ENCODE data around the gene MOG.

Gene MOG

GRCh38 chr6:29641430-29642148 lies 15.3 kb upstream of the MOG start:
- TF ChIP-seq FOXM1 (IDR thresholded peaks at IDR 0.05; ENCODE audit: borderline replicate concordance, low read depth) (no peak), TCF12 (IDR thresholded peaks at IDR 0.05; ENCODE audit: low read depth) (no peak), TAF1 (IDR thresholded peaks at IDR 0.05; ENCODE audit: low read depth) (no peak), NFIC (IDR thresholded peaks at IDR 0.05) (no peak), TEAD4 (IDR thresholded peaks at IDR 0.05) (no peak), CREB1 (IDR thresholded peaks at IDR 0.05; ENCODE audit: low read depth) (no peak), RAD21 (IDR thresholded peaks at IDR 0.05; ENCODE audit: low read depth) (no peak)
- TF ChIP-seq, protein P1, sequence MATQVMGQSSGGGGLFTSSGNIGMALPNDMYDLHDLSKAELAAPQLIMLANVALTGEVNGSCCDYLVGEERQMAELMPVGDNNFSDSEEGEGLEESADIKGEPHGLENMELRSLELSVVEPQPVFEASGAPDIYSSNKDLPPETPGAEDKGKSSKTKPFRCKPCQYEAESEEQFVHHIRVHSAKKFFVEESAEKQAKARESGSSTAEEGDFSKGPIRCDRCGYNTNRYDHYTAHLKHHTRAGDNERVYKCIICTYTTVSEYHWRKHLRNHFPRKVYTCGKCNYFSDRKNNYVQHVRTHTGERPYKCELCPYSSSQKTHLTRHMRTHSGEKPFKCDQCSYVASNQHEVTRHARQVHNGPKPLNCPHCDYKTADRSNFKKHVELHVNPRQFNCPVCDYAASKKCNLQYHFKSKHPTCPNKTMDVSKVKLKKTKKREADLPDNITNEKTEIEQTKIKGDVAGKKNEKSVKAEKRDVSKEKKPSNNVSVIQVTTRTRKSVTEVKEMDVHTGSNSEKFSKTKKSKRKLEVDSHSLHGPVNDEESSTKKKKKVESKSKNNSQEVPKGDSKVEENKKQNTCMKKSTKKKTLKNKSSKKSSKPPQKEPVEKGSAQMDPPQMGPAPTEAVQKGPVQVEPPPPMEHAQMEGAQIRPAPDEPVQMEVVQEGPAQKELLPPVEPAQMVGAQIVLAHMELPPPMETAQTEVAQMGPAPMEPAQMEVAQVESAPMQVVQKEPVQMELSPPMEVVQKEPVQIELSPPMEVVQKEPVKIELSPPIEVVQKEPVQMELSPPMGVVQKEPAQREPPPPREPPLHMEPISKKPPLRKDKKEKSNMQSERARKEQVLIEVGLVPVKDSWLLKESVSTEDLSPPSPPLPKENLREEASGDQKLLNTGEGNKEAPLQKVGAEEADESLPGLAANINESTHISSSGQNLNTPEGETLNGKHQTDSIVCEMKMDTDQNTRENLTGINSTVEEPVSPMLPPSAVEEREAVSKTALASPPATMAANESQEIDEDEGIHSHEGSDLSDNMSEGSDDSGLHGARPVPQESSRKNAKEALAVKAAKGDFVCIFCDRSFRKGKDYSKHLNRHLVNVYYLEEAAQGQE (IDR thresholded peaks at IDR 0.05; ENCODE audit: low read depth): no peak
- TF ChIP-seq, protein P2, sequence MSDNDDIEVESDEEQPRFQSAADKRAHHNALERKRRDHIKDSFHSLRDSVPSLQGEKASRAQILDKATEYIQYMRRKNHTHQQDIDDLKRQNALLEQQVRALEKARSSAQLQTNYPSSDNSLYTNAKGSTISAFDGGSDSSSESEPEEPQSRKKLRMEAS (IDR thresholded peaks at IDR 0.05): no peak

DNA sequence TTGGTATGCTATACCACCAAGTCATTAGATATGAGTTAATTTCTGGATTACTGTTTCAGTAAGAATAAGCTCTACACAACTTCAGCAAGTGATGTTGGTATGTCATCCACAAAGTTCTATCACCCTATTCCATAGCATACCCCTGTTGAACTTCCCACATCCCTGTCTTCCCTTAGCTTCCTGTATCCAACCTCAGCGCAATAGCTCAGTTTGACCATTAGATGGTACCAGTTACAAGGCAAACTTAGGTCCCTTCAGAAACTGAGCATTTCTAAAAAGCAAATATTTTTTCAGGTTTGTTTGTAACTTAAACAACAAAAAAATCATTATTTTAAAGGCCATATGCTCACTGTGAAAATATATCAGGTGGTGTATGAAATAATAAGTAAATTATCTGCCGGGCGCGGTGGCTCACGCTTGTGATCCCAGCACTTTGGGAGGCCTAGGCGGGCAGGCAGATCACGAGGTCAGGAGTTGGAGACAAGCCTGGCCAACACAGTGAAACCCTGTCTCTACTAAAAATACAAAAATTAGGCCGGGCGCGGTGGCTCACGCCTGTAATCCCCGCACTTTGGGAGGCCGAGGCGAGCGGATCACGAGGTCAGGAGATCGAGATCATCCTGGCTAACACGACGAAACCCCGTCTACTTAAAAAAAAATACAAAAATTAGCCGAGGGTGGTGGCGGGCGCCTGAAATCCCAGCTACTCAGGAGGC lies 8.8 kb upstream of the MOG start:
- TF ChIP-seq, protein P1 (IDR thresholded peaks at IDR 0.05; ENCODE audit: low read depth): no peak
- peak; percentile 64 for TF ChIP-seq RAD21 (IDR thresholded peaks at IDR 0.05; ENCODE audit: low read depth)

DNA sequence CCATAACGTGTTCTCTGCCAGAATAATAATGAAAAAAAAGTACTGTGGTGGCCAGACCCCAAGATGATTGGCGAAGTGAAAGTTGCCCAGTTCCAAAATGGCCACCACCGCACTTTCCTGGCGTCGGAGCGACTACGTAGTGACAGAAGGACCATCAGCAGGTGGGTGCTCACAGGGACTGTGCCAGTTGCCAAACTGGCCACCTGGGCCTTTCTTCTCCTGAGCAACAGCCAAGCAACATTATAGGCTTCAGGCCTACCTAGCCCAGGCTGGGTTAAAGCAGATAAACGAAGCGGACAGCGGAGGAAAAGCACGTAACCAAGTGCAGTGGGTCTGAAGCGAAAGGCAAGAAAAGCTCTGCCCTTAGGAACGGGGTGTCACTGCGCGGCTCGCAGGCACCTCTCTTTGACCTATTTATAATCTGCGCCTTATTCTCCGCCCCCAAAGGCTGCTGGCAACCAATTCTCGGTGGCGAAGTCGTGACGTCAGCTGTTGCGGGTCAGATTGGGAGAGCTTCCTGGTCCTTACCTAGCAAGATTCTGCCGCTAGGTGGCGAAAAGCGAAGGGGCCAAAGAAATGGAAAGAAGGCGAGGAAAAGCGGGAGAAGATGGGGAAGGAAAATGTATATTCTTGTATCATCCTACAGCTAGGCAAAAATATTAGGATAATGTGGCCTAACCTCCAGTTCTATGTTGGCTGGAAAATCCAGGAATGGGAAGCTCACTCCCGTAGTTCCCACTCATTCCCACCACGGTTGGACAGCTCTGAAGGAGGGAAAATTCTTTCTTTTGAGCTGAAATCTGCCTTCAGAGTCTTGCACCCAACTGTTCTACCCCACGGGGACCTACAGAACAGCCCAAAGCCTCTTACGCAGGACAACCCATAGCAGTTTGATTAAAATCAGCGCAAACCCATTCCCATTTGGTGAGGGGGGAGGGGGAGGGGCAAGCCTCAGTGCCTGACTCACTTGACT lies 6.9 kb upstream of the MOG start:
- TF ChIP-seq ZBTB7A (IDR thresholded peaks at IDR 0.05; ENCODE audit: low read depth) (no peak), TCF12 (IDR thresholded peaks at IDR 0.05; ENCODE audit: low read depth) (no peak), TEAD4 (IDR thresholded peaks at IDR 0.05) (peak; percentile 8; the same call in 1 of the 2 replicates), TAF1 (IDR thresholded peaks at IDR 0.05; ENCODE audit: low read depth) (no peak), RAD21 (IDR thresholded peaks at IDR 0.05; ENCODE audit: low read depth) (peak; percentile 27; the same call in 1 of the 2 replicates), EGR1 (IDR thresholded peaks at IDR 0.05) (no peak), NFIC (IDR thresholded peaks at IDR 0.05) (no peak), FOXM1 (IDR thresholded peaks at IDR 0.05; ENCODE audit: borderline replicate concordance, low read depth) (no peak), CEBPB (IDR thresholded peaks at IDR 0.05) (no peak), EP300 (IDR thresholded peaks at IDR 0.05; ENCODE audit: borderline replicate concordance) (no peak), YY1 (IDR thresholded peaks at IDR 0.05; ENCODE audit: low read depth) (peak; percentile 88), CREB1 (IDR thresholded peaks at IDR 0.05; ENCODE audit: low read depth) (peak; percentile 84), USF1 (IDR thresholded peaks at IDR 0.05) (no peak)
- TF ChIP-seq, protein P2 (IDR thresholded peaks at IDR 0.05): no peak
- TF ChIP-seq, protein P1 (IDR thresholded peaks at IDR 0.05; ENCODE audit: low read depth): no peak
